Sigmoid colon (tissue), 4 donors: ENCODE measurements around the gene LRRC8A.

ENCODE experiments used
- CTCF ChIP-seq, 4 experiments: fragments of 450-650 bp in 3 of 4; fragments of 200-600 bp in 1 of 4; IDR thresholded peaks; one replicate each; pipeline ENCODE4 v1.5.1; 2016 to 2019; ENCODE audit warnings: antibody characterized with exemption in 4 of 4, mild to moderate bottlenecking in 3 of 4, moderate library complexity in 2 of 4
- EP300 ChIP-seq, 4 donors: sonication (generic); formaldehyde crosslinking; IDR thresholded peaks; one replicate each; pipeline ENCODE4 v1.6.1; 2017; ENCODE audit warnings: antibody characterized with exemption in 4 of 4
- POLR2A ChIP-seq, 2 donors: fragments of 450-650 bp; IDR thresholded peaks; one replicate each; pipeline ENCODE4 v1.6.1; 2016; ENCODE audit warnings: antibody characterized with exemption in 2 of 2, mild to moderate bottlenecking in 2 of 2, moderate library complexity in 2 of 2
- POLR2AphosphoS5 ChIP-seq, 4 donors: sonication (generic); formaldehyde crosslinking; IDR thresholded peaks; one replicate each; pipeline ENCODE4 v1.6.1; 2017; ENCODE audit warnings: antibody characterized with exemption in 4 of 4

GRCh38 chr9:128862401-128862851, 19.5 kb upstream of the LRRC8A start:
- TF ChIP-seq CTCF (IDR thresholded peaks at IDR 0.05) (no peak), POLR2A (IDR thresholded peaks at IDR 0.05) (no peak), POLR2AphosphoS5 (IDR thresholded peaks at IDR 0.05) (no peak), EP300 (IDR thresholded peaks at IDR 0.05) (no peak)
